GM12875 (cell line): ENCODE results near the gene SEC16A.

Source experiments
- H3K4me3 ChIP-seq: one replicate; pipeline ENCODE4 v1.5.1; 2011; ENCODE audit warnings: low read depth, low read length, control low read depth
- CTCF ChIP-seq: IDR thresholded peaks from 2 replicates; pipeline ENCODE4 v1.5.1; 2011; ENCODE audit warnings: low read depth, mild to moderate bottlenecking, control low read depth, inconsistent platforms, low read length, moderate library complexity, borderline replicate concordance; ENCODE audit not compliant: insufficient read depth

SEC16A gene

DNA sequence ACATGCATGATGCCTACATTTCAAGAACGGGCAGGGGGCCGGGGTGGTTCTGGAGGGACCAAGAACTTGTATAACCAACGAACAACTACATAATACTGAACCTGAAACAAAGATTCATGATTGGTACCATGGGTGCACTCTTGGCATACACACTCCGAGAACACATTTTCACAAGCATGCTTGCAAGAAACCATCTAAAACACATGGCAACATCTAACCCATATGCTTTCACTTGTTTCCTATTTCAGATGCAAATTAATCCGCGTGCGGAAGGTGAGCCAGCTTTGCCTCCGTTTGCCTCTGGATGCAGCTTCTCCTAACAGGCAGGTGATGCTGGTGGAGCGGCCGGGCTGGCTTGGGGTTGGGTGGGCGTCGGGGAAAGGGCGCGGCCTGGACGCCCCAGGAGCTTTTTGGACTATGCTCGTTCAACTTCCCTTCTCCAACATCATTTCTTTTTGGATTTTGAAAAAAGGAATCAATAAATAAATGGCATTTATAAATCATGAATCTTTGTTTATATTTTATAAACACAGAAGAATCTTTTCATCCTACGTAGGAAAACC is 12.5 kb upstream of the SEC16A start:
- H3K4me3 ChIP-seq = no peak overlapping the region
- TF ChIP-seq CTCF = no peak

- H3K4me3 ChIP-seq = no peak overlapping the region
- TF ChIP-seq CTCF = no peak
These were observed 11.8 kb upstream of the SEC16A start for GRCh38 chr9:136494531-136495215.

GRCh38 chr9:136494012-136494411 is 11.2 kb upstream of the SEC16A start:
- TF ChIP-seq CTCF = no peak
- H3K4me3 ChIP-seq = no peak overlapping the region

- no peak for TF ChIP-seq CTCF
- no peak overlapping the region for H3K4me3 ChIP-seq
These were observed 10.7 kb upstream of the SEC16A start for GRCh38 chr9:136493567-136493971.

DNA sequence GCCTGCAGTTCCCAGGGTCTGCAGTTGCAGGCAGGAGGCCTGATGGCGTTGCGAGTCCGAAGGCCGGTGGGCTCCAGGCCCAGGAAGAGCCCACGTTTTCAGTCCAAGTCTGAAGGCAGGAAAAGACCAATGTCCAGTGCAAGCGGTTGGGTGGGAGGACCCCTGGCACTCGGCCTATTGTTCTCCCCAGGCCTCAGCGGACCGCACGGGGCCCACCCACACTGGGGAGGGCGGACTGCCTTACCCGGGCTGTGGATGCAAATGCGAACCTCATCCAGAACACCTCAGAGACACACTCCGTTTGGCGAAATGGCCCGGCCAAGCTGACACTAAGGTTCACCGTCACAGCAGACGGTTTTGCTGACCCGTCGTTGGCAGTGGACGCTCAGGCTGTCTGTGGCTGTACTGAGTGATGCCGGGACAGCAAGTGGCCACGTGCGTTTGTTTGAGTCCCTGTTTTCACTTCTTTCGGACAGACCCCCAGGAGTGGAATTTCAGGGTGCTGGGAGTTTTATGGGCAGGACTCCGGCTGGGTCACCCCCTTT is 10.2 kb upstream of the SEC16A start:
- no peak overlapping the region for H3K4me3 ChIP-seq
- TF ChIP-seq CTCF = no peak

DNA sequence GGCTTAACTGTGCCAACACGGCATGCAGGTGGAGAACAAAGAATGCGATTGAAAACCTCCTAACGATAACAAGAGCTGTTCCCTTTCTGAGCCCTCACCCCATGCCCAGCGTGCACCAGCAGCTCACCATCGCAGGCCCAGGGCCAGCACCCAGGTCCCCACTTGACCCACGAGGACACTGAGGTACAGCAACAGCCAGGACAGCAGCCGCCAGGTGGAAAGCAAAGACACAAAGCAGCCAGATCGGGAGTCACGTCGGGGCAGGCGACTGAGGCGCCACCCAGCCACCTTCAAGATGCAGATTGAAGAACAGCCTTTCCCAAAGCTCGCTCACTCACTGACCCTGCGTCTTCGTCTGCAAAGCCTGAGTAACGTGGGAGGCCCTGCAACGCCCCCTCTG is 6.9 kb upstream of the SEC16A start:
- no peak for TF ChIP-seq CTCF
- H3K4me3 ChIP-seq = no peak overlapping the region
